Regular cardiac myocyte (primary cell): Measurements from ENCODE around the gene P2RX2. TPM values are rescaled to one million over a fixed set of nuclear protein-coding genes. Genes with fewer than 3 reads are reported as not detected.

Experiments used
- total RNA-seq: library from RNA; depleted of rRNA; stranded (reverse); fragments of >200 nt; gene quantifications from 2 replicates; pipeline ENCODE4 v1.2.3, GENCODE V29; 2014

Gene P2RX2
- total RNA-seq, result not detected in 2 replicates

DNA sequence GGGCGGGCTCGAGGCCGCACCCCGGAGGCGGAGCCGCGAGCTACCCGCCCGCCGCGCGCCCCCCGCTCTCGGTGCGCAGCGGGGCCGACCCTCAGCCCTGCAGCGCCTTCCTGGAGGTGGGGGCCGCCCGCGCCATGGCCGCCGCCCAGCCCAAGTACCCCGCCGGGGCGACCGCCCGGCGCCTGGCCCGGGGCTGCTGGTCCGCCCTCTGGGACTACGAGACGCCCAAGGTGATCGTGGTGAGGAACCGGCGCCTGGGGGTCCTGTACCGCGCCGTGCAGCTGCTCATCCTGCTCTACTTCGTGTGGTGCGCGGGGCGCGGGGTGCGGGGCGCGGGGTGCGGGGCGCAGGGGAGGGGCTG lies at the start of gene P2RX2:
Gene P2RX2, plus strand, starts transcription at position 94 of the 361 bp plus-strand sequence. Its CDS starts 41 bp downstream, at position 135.

DNA sequence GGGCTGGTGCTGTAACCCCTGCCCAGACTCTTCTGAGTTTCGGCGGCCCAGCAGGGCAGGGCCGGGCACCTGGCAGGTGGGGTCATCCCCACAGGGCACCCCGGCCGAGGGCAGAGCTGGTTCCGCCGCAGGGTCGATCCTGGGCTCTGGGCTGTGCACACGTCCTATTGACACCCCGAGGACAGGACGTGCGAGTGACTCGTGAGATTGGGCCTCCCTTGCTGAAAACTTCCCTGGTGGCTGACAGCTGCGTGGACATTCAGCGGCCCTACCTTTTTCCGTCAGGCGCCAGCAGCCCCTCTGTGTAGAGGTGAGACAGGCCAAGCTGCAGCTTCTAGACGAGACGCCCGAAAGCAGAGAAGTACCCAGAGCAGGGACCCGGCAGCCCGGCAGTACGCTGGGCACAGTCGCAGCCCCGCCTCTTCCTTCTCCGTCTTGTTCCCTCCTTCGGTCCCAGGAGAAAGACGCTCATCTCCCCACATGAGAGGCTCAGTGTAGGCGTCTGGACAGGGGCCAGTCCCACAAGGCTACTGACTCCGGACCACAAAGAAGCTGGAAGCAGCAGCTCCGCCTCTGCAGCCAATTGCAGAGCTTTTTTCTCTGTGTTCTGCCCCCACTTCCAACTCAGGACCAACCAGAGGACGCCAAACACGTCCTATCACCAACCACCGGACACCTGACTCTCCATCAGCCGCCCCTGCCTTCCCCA lies 8.4 kb upstream of the P2RX2 start, which contains the start of gene LRCOL1:
Gene LRCOL1, minus strand, starts transcription at position 532 of the 709 bp plus-strand sequence. CDS start 4,331 bp downstream, outside the sequence.

Other genes with a start within 250 kb of the P2RX2 start
- gene FBRSL1, start 128.6 kb upstream of the P2RX2 start, total RNA-seq, result 0.85 and 1.9 TPM in 2 replicates
- gene LRCOL1, start 8.2 kb upstream of the P2RX2 start, total RNA-seq, result not detected in 2 replicates
- 13.0 and 31.4 TPM in 2 replicates for gene POLE, start 68.6 kb downstream of the P2RX2 start, total RNA-seq
- gene PXMP2, start 68.8 kb downstream of the P2RX2 start, total RNA-seq, result 6.5 and 16.7 TPM in 2 replicates
- gene PGAM5, start 92.1 kb downstream of the P2RX2 start, total RNA-seq, result 30.7 and 81.3 TPM in 2 replicates
- gene ANKLE2, start 143.1 kb downstream of the P2RX2 start, total RNA-seq, result 56.1 and 71.9 TPM in 2 replicates
- gene GOLGA3, start 210.1 kb downstream of the P2RX2 start, total RNA-seq, result 165 and 236 TPM in 2 replicates